Fibroblast of the aortic adventitia (primary cell): Measurements from ENCODE around the gene SRGAP3. TPM values are rescaled to one million over a fixed set of nuclear protein-coding genes. Genes with fewer than 3 reads are reported as not detected.

Experiments
- DNase-seq: peaks from one replicate; pipeline ENCODE4 v3.0.0-alpha.2; 2010; ENCODE audit warnings: low read depth
- H3K4me3 ChIP-seq: 2 replicates; pipeline ENCODE4 v1.5.1; 2011; ENCODE audit warnings: low read depth, mild to moderate bottlenecking, control low read depth, low read length, moderate library complexity
- total RNA-seq: library from RNA; depleted of rRNA; stranded (reverse); fragments of >200 nt; gene quantifications from 2 replicates; pipeline ENCODE4 v1.2.3, GENCODE V29; 2012; ENCODE audit warnings: low replicate concordance
- TF ChIP-seq, protein P1 (sequence below): IDR thresholded peaks from 2 replicates; pipeline ENCODE4 v1.5.1; 2011; ENCODE audit warnings: mild to moderate bottlenecking, low read length, control low read depth, inconsistent platforms; ENCODE audit not compliant: insufficient read depth

Gene SRGAP3
- total RNA-seq, 1 donor = 4.6 TPM

DNA sequence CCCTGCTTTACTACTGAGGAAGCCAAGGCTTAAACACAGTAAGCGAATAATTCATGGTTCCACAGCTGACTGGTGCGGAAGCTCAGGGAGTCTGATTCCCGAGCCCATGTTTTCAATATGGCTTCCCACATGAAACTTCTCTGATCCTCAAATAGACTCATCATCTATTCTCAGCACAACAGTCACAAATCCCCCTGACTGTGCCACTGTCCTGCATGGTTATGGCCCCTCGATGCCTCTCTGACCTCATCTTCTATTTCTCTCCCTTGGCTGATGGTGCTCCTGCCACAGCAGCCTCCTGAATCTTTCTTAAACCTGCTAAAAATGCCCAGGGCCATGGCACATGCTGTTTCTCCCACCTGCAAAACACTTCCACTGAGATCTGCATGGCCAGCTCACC lies 43.2 kb downstream of the SRGAP3 start:
- H3K4me3 ChIP-seq = no peak overlapping the region
- TF ChIP-seq, protein P1, sequence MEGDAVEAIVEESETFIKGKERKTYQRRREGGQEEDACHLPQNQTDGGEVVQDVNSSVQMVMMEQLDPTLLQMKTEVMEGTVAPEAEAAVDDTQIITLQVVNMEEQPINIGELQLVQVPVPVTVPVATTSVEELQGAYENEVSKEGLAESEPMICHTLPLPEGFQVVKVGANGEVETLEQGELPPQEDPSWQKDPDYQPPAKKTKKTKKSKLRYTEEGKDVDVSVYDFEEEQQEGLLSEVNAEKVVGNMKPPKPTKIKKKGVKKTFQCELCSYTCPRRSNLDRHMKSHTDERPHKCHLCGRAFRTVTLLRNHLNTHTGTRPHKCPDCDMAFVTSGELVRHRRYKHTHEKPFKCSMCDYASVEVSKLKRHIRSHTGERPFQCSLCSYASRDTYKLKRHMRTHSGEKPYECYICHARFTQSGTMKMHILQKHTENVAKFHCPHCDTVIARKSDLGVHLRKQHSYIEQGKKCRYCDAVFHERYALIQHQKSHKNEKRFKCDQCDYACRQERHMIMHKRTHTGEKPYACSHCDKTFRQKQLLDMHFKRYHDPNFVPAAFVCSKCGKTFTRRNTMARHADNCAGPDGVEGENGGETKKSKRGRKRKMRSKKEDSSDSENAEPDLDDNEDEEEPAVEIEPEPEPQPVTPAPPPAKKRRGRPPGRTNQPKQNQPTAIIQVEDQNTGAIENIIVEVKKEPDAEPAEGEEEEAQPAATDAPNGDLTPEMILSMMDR = no peak
- DNase-seq = no peak

DNA sequence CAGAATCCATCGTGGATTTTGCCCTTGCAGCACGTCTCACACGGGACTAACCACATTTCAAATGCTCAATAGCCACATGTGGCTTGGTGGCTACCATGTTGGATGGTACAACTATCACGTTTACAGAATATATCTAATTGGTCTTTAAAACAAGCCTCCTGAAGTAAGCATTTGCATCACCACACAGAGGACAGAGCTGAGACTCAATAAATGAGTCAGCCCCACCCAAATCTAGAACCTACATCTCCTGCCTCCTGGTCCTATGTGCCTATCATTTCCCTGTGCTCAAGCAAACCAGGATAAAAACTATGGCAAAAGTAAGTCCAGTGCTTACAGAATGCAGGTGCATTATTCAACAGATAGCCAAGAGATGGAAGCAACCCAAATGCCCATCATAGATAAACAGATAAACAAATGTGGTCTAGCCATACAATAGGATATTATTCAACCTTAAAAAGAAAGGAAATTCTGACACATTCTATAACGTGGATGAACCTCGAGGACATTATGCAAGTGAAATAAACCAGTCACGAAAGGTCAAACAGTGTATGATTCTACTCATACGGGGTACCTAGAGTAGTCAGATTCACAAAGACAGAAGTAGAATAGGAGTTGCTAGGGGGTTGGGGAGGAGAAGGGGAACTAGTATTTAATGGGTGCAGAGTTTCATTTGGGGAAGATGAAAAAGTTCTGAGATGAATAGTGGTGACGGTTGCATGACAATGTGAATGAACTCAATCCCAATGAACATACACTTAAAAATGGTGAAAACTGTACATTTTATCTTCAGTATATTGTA lies 43.9 kb downstream of the SRGAP3 start:
- TF ChIP-seq, protein P1 = no peak
- DNase-seq = no peak
- no peak overlapping the region for H3K4me3 ChIP-seq

DNA sequence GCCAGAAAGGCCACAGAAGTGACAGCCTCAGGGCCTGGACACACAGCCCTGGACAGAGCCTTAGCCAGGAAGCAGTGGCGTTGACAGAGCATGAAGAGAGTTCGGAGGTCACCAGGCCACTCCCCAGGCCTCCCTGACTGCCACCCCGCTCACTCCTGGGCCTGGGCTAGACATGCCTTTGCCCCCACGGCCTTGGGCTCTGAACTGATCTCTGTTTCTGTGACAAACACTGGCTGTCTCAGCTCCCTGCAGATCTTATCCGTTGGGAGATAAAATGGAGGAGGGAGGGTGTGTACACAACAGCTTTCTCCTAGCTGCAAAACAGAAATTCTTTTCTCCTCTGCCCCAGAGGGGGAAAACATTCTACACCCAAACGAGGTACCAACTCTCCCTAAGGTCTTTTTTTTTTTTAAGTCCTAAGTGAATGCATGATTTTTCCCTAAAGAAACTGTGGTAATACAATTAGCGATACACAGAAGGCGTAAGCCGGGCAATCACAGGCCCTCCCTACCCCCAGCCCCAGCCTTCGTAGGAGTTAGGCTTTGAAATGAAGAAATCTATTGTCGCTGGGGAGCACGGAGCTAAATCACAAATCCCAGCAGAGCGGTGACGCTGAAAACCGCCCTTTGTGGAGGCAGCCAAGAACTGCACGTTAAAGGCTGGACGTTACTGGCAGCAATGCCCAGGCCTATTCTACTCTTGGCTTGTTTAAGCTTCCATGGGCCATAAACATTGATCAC lies 45.0 kb downstream of the SRGAP3 start:
- DNase-seq = no peak
- TF ChIP-seq, protein P1 = no peak
- H3K4me3 ChIP-seq = no peak overlapping the region

DNA sequence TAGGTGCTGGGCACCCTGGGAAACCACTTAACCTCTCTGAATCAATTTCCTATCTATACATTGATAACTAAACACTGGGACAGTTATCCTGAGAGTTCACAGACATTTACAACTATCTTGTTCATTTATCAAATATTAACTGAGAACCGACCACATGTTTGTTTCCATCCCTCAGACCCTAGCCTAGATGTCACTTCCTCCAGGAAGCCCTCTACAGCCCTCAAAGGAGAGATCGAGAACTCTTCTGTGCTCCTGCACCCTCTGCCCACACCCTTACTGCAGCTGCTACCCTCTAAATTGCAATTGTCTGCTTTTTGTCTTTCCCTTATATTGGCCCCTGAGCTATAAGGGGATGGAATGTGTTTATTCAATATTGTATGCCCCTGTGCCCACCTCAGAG lies 46.1 kb downstream of the SRGAP3 start:
- H3K4me3 ChIP-seq = no peak overlapping the region
- no peak for DNase-seq
- TF ChIP-seq, protein P1 = no peak

DNA sequence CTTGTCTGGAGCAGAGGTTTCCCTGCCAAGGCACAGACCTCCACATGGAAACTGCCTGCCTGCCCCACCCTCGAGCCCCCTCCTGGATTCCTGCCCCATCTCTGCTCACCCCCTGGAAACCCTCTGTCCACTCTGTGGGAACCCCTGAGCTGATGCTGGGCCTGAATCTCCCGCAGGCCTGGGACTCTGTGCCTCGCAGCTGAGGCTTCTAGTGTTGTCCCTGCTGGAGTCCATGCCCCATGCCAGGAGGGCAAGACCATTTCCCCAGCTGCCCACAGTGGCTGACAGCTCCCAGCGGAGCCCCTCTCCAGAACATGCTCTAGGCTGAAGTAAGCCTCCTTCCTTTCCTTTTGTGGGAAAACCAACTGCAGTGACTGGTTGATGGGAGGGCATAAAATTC lies 46.9 kb downstream of the SRGAP3 start:
- TF ChIP-seq, protein P1 = no peak
- no peak for DNase-seq
- no peak overlapping the region for H3K4me3 ChIP-seq

DNA sequence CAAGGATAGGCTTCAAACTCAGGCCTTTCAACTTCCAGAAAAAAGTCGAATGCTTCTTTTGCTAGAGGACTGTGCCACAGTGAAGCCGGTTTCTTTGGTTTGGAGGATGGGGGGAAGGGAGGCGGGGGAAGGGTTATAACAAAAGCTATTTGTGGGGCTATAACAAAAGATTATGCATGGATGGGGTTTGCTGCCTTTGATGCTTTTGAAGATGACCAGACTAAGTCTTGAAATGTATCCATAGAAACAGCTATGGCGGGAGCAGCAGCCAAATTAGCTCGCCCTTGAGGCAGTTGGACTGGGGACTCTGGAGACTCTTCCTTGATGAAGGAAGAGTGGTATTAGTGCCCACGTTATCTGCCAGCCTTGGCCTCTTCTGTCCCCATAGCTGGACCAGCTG lies 47.5 kb downstream of the SRGAP3 start:
- DNase-seq = no peak
- TF ChIP-seq, protein P1 = no peak
- no peak overlapping the region for H3K4me3 ChIP-seq
